ENCODE measurements around the gene SLC25A26. TPM values are rescaled to one million over a fixed set of nuclear protein-coding genes. Genes with fewer than 3 reads are reported as not detected.

SLC25A26 gene
- total and polyA plus RNA-seq, 2 of the 13 experiments (the other 11 are each of a cell fraction or from before 2014, with no cell fraction given) = 23.1 to 32.7 TPM

GRCh38 chr3:66220602-66221377 is at the start of gene SLC25A26 (continued):
- no peak for TF ChIP-seq GPBP1L1 (CRISPR knock-in tag; IDR thresholded peaks at IDR 0.05)
- peak; percentile 61 for TF ChIP-seq ZNF883 (CRISPR knock-in tag; IDR thresholded peaks at IDR 0.05; ENCODE audit: not compliant biosample characterization)
- TF ChIP-seq, protein P1, sequence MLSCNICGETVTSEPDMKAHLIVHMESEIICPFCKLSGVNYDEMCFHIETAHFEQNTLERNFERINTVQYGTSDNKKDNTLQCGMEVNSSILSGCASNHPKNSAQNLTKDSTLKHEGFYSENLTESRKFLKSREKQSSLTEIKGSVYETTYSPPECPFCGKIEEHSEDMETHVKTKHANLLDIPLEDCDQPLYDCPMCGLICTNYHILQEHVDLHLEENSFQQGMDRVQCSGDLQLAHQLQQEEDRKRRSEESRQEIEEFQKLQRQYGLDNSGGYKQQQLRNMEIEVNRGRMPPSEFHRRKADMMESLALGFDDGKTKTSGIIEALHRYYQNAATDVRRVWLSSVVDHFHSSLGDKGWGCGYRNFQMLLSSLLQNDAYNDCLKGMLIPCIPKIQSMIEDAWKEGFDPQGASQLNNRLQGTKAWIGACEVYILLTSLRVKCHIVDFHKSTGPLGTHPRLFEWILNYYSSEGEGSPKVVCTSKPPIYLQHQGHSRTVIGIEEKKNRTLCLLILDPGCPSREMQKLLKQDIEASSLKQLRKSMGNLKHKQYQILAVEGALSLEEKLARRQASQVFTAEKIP (CRISPR knock-in tag; IDR thresholded peaks at IDR 0.05; ENCODE audit: borderline replicate concordance) = no peak
- no peak; the same call in 1 of the 2 replicates for TF ChIP-seq RFXAP (CRISPR knock-in tag; IDR thresholded peaks at IDR 0.05; ENCODE audit: borderline replicate concordance)
- TF ChIP-seq ZNF775 (CRISPR knock-in tag; IDR thresholded peaks at IDR 0.05; ENCODE audit: borderline replicate concordance) = no peak
- no peak for TF ChIP-seq ZKSCAN1 (IDR thresholded peaks at IDR 0.05; ENCODE audit: low read length)
- TF ChIP-seq JUN (CRISPR knock-in tag; IDR thresholded peaks at IDR 0.05) = no peak; the same call in 1 of the 2 replicates
- TF ChIP-seq KLF11 (CRISPR knock-in tag; IDR thresholded peaks at IDR 0.05) = 0 out of 2 replicates have a peak, but pooled peaks have one; percentile 61
- TF ChIP-seq ZNF260 (CRISPR knock-in tag; IDR thresholded peaks at IDR 0.05; ENCODE audit: borderline replicate concordance, low read depth) = no peak
- no peak for TF ChIP-seq NFYB (CRISPR knock-in tag; IDR thresholded peaks at IDR 0.05)
- peak; percentile 60; the same call in 1 of the 2 replicates for TF ChIP-seq ZNF121 (CRISPR knock-in tag; IDR thresholded peaks at IDR 0.05)
- peak; percentile 73; the same call in 1 of the 2 replicates for TF ChIP-seq KLF13 (CRISPR knock-in tag; IDR thresholded peaks at IDR 0.05)
- TF ChIP-seq ZNF572 (CRISPR knock-in tag; IDR thresholded peaks at IDR 0.05) = peak; percentile 67; the same call in 1 of the 2 replicates
- no peak for TF ChIP-seq ZFYVE20 (CRISPR knock-in tag; IDR thresholded peaks at IDR 0.05; ENCODE audit: borderline replicate concordance, low read depth)
- TF ChIP-seq YEATS4 (CRISPR knock-in tag; IDR thresholded peaks at IDR 0.05; ENCODE audit: borderline replicate concordance) = peak; percentile 80
- no peak for TF ChIP-seq ZNF17 (CRISPR knock-in tag; IDR thresholded peaks at IDR 0.05)
- no peak for TF ChIP-seq HNRNPUL1 (IDR thresholded peaks at IDR 0.05; ENCODE audit: low read depth, low read length)
- no peak for TF ChIP-seq HOXD1 (CRISPR knock-in tag; IDR thresholded peaks at IDR 0.05)
- peak; percentile 81; the same call in 1 of the 2 replicates for TF ChIP-seq POGK (CRISPR knock-in tag; conservative IDR thresholded peaks at IDR 0.05)
- no peak for TF ChIP-seq ESRRA (CRISPR knock-in tag; IDR thresholded peaks at IDR 0.05; ENCODE audit: low read depth)
- no peak for TF ChIP-seq ZMAT3 (CRISPR knock-in tag; conservative IDR thresholded peaks at IDR 0.05)
- TF ChIP-seq SMAD3 (CRISPR knock-in tag; IDR thresholded peaks at IDR 0.05) = no peak
- no peak for TF ChIP-seq THYN1 (CRISPR knock-in tag; IDR thresholded peaks at IDR 0.05; ENCODE audit: borderline replicate concordance, low read depth)
- TF ChIP-seq, protein P2, sequence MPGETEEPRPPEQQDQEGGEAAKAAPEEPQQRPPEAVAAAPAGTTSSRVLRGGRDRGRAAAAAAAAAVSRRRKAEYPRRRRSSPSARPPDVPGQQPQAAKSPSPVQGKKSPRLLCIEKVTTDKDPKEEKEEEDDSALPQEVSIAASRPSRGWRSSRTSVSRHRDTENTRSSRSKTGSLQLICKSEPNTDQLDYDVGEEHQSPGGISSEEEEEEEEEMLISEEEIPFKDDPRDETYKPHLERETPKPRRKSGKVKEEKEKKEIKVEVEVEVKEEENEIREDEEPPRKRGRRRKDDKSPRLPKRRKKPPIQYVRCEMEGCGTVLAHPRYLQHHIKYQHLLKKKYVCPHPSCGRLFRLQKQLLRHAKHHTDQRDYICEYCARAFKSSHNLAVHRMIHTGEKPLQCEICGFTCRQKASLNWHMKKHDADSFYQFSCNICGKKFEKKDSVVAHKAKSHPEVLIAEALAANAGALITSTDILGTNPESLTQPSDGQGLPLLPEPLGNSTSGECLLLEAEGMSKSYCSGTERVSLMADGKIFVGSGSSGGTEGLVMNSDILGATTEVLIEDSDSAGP (CRISPR knock-in tag; IDR thresholded peaks at IDR 0.05; ENCODE audit: borderline replicate concordance) = peak; percentile 88
